CD4-positive, alpha-beta T cell treated with Interleukin-12 subunit alpha and Interleukin-12 subunit beta, for 1 hour (primary cell): ENCODE measurements around the gene MATN3.
"Not testable (repeated sequence)": the region's sequence is repeated elsewhere in the genome, so short reads cannot be mapped to it uniquely, and the experiment has no call there.

ENCODE experiments used
- DNase-seq: peaks from one replicate; pipeline ENCODE4 v3.0.0-alpha.2; 2020

The MATN3 gene

GRCh38 chr2:20012282-20013125 lies at the start of gene MATN3:
Gene MATN3 (minus strand): TSS chr2:20012668. CDS start chr2:20012631, 37 bp downstream.
- no peak for DNase-seq

- DNase-seq: no peak
Observed at GRCh38 chr2:20061940-20062339, 49.5 kb upstream of the MATN3 start.

- no peak for DNase-seq
Observed at GRCh38 chr2:20061476-20061875, 49.0 kb upstream of the MATN3 start.

DNA sequence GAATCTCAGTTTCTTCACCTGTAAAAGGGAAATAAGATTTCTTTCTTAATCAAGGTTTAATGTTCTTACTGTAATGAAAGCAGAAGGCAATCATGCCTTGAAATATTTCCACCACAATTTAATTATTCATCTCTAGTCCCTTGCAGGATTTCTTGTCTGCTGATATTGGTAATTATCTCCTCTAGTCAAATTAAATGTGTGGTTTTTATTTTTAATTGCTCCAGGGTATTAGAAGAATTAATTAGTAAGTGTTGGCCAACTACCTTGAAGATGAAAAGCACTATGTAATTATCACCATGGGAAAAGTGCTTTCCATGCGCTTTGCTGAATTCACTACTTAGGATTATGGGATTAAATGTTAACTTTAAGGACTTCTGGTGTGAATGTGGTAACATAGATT lies 47.6 kb upstream of the MATN3 start:
- DNase-seq: no peak

DNA sequence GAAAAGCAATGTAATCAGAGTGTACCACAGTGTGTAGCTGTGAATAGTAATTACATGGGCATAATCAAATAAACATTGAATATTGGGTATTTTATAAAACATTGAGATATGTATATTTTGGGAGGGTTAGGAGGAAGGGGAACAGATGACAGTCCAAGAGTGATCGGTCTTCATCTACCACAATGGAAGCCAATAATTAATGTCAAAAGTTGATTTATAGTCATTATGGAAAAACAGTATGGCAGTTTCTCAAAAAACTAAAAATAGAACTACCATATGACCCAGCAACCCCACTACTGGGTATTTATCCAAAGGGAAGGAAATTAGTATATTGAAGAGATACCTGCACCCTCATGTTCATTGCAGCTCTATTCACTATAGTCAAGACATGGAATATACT lies 44.8 kb upstream of the MATN3 start:
- no peak for DNase-seq

GRCh38 chr2:20054931-20055330 lies 42.5 kb upstream of the MATN3 start:
- DNase-seq: no peak

- DNase-seq: no peak
Observed at GRCh38 chr2:20054119-20054518, 41.7 kb upstream of the MATN3 start.

DNA sequence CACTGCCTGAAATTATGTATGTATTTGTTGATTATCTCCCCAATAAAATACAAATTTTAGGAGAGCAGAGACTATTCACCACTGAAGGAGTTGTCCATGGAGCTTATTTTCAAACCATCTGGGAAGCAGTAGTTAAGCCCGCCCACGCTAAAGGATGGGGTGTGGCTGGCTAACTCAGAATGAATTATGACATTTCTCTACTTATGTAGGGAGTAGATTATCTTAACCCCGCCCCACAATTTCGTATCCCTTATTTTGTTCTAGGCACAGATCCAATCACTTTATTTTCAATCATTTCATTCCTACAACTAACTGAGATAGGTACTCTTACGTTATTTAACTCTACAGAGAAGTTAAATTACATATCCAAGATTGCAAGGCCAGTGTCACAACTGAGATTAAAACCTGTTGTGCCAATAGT lies 40.4 kb upstream of the MATN3 start:
- DNase-seq: no peak

GRCh38 chr2:20052229-20052851 lies 39.9 kb upstream of the MATN3 start:
- DNase-seq: no peak

DNA sequence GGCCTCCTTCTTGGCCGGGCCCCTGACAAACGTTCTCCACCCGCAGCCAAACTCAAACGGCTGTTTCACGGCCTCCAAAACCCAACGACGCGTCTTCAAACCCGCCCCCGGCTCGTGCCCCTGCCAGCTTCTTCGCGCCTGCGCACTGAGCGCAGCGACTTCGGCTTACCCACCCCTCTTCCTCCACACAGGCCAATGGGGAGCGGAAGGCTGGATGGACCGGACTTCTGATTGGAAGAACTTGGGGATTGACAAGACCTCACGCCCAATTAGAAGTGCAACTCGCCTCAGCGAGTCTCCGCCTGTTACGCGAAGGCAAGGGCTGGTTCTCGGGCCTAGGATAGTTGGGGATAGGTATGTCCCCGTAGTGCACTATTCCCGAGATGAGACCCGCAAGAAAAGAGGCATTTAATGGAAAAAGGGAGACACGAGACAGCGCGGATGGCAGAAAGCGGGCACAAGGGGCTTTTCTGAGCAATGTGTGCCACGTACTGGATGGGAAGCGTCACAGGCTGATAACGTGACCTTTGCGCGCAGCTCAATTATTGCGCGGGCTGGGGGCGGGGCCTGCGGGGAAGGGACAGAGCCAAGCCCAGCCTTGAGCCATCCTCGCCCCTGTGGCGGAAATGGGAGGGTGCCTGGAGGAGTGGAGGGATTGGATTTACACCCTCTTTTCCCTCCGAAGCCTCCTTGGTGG lies 39.2 kb upstream of the MATN3 start, which contains the start of gene LAPTM4A:
TSS of gene LAPTM4A (minus strand) at position 97 of the 697 bp plus-strand sequence. CDS start 108 bp downstream, outside the sequence.
- DNase-seq: peak; percentile 99

GRCh38 chr2:20050646-20051531 lies 38.4 kb upstream of the MATN3 start:
- DNase-seq: peak; percentile 33

DNA sequence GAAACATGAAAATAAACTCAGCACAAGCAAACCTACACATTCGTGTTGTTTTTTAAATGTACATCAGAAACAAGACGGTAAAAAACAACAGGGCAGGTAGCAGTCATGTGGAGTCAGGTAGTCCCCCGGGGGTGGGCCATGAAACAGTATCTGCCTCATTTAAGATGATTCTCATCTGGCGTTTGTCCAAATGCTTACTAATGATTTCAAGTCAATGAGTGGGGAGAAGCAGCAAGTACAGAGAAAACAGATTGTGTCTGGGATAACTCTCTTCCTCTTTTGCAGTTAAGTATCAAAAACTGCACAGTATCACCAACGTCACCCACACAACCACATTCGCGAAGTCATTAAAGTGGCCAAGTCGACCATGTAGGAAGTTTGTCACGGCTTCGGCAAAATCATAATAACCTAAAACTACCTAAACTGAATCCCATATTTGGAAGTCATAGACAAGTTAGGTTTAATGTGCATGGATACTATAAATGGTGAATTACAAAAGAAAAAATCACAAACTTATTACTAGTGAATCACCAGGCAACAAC lies 37.7 kb upstream of the MATN3 start:
- DNase-seq: peak; percentile 46

DNA sequence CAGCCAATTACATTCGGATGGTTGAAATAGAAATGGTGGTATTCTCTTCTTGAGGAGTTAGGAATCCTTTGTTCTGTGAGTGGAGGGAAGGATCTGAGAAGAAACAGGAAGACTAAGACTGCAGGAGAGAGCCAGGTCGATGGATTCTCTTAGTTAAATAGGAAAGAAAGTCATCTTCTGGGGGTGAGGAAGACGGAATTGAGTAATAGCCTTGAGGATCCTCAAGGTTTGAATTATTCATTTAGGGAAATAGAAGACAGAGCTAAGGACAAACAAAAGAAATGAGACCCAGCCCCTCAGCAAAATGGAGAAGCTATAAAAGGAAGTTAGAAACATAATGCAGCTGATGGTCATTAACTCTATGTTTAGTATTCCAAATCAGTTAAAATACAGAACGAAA lies 37.2 kb upstream of the MATN3 start:
- no peak for DNase-seq

DNA sequence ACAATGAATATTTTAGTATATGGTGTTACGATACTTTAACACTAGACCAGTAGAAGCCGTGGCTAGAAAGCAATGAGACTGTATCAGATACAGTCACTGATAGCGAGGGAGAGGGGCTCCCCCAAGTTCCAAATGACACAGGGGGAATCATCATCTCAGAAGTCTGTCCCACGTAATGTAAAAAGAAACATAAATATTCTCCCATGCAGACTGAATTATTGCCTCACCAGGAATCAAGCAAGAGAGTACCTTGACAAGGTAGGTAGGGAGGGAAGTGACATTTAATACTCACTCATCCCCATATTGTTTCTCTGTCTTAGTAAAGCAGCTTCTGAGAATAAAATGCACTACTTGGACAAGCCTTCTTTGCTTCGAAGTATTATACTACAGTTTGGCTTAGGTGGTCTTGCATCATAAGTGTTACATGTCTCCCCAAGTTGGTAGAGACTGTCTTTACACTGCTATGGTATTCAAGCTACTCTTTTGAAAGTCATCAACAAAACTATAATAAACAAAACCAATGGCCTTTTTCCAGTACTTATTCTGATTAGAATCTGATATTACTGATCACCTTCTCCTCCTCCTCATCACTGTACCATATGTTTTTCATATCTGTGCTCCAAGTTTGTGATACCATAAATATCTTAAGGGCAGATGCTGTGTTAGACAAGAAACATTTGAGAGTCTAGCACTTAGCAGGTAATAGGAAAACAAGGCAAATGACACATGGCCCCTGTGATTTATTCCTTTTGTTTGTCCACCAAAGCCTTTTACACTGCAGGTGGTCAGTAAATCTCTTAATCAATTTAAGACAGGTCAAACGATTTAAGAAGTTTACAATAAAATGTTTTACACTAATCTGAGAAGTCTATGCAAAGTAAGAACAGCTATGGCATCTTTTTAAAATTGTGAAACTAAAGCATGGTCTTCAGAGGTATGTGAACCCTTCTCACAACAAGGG lies 36.3 kb upstream of the MATN3 start:
- no peak for DNase-seq

- not testable (repeated sequence) for DNase-seq
Observed at GRCh38 chr2:20045712-20046292, 33.3 kb upstream of the MATN3 start.

- no peak for DNase-seq
Observed at GRCh38 chr2:20044778-20045177, 32.3 kb upstream of the MATN3 start.

DNA sequence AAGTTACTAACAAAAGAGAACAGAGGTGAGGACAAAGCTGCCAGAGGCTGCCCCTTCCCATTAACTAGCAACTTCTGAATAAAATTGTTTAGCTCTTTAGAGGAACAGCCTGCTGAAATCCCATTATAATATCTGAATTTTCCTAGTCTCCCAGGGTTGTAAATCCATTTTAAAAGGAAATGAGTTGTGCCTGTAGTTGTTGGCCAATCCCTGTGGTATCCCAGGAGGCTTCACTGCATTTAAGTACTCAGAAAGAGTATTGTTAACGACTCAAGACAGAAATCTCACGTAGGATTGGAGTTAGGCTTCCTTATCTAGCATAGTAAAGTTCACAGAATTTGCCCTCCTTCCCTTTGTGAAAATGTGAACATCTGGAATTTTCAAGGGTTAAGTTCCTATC lies 30.1 kb upstream of the MATN3 start:
- DNase-seq: no peak

GRCh38 chr2:20040489-20041172 lies 28.2 kb upstream of the MATN3 start:
- DNase-seq: no peak

GRCh38 chr2:20037660-20038059 lies 25.2 kb upstream of the MATN3 start:
- no peak for DNase-seq
